Measurements from ENCODE around the gene ELF1.
A peak's percentile ranks its signal among the peaks of the same experiment; 100 is the strongest.
"Not testable (repeated sequence)": the region's sequence is repeated elsewhere in the genome, so short reads cannot be mapped to it uniquely, and the experiment has no call there.

ELF1 gene

DNA sequence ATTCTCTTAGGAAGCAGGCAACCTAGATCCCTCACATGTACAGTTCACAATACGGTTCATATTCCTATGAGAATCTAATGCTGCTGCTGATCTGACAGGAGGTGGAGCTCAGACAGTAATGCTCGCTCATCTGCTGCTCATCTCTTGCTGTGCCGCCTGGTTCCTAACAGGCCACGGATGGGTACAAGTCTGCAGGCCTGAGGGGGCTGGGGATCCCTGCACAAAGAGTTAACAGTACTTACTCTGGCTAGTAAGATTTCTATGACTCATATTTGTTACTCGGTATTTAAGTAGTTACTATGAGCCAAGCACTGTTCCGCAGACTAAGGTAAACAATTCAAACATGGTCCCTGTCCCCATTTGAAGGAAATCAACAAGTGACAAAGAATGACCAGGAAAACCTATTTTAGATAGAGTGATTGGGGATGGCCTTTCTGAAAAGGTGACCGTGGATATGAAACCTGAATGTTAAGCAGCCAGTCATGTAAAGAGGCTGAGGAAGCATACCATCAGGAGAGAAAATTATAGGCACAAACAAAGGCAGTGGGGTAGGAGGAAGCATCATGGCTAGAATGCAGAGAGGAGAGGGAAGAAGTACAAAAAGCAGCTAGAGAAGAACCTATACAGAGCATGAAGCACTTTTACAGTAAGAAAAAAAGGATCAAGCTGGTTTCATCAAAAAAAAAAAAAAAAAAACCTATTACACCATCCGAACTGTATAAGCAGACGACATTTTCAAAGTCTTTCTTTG, 21.6 kb upstream of the ELF1 start:
- DNase-seq: no peak

DNA sequence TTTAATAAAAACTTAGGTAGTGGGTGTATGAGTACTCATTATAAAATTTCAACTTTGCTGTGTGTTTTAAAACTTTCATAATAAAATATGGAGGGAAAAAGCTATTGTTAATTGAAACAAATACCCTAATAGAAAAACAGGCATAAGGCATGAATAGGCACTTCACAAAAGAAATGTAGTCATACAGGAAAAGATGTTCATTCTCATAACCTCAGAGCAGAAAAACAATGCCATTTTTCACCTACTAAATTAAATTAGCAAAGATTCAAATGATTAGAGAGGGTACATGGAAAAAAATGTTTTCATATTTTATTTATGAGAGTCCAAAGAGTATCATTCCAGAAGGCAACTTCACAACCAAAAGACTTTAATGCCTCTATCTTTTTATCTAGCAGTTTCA, 20.6 kb upstream of the ELF1 start:
- no peak for DNase-seq

DNA sequence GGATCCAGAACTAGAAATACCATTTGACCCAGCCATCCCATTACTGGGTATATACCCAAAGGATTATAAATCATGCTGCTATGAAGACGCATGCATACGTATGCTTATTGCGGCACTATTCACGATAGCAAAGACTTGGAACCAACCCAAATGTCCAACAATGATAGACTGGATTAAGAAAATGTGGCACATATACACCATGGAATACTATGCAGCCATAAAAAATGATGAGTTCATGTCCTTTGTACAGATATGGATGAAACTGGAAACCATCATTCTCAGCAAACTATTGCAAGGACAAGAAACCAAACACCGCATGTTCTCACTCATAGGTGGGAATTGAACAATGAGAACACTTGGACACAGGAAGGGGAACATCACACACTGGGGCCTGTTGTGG, 17.4 kb upstream of the ELF1 start:
- not testable (repeated sequence) for DNase-seq

DNA sequence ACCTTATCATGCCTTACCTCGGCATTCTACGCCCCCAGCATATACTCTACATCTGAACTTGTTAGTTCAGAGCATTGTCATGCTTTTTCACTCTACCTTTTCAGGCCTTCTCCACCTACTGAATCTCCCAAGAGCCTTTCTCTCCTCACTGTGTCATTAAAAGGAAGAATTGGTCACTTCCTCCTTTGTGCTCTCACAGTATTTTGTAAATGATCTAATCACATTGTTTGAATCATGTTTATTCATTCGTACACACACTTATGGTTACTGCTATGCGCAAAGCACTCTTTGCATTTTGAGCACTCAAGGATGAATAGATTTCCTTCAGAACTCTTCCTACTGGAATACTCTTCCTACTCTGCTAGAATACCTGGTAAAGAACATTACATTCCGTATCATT, 15.8 kb upstream of the ELF1 start:
- no peak for DNase-seq

DNA sequence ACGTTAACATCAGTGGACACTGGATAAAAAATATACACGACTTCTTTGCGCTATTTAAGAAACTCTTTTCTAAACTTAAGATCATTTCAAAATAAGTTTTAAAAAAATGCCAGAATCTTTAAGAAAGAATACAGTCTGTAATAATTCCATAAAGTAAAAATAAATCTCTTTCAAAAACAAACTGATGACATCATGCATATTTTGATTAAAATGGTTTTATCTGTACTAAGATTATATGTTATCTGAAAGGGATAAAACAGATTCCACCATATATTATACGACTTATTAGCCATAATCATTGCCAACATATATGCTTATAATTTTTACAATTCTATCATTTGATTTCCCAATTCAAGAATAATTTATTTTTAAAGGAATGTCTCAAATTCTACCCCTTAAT, 15.3 kb upstream of the ELF1 start:
- DNase-seq: no peak

DNA sequence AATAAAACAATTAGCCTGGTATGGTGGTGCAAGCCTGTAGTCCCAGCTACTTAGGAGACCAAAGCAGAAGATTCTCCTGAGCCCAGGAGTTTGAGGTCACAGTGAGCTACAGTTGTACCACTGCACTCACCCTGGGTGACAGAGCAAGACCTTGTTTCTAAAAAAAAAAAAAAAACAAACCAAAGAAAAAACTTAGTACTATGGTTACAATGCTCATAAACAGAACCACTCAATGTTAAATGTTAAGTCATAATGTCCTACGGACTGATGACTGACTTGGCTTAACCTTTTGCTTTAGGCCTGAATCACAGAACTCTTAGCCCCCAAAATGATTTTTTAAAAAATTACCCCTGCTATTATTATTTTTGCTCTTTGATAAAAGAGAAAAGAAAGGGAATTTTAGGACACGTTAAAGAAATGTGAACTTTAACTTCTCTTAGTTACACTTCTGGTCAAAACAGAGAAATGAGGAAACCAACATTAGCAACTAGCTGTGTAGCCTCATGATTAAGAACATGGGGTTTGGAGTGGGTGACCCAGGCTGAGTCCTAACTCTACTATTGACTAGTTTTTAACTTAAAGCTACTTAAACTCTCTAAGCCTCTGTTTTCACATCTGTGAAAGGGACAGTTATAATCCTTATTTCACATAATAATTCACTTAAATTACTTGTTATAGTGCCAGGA, 13.7 kb upstream of the ELF1 start:
- no peak for DNase-seq

DNA sequence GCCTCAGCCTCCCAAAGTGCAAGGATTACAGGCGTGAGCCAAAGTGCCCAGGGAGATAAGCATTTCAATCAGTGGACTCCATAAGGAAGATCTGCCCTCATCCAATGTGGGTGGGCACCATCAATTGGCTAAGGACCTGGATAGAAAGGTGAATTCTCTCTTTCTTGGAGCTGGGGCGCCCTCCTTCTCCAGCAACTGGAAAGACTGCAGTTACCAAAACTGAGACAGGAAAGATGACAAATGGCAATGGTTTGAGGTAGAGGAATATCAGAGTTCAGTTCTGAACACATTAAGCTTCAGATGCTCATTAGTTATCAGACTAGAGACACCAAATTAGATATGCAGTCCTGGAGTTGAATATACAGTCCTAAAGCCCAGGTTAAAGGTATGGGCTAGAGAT, 10.5 kb upstream of the ELF1 start:
- DNase-seq: no peak

DNA sequence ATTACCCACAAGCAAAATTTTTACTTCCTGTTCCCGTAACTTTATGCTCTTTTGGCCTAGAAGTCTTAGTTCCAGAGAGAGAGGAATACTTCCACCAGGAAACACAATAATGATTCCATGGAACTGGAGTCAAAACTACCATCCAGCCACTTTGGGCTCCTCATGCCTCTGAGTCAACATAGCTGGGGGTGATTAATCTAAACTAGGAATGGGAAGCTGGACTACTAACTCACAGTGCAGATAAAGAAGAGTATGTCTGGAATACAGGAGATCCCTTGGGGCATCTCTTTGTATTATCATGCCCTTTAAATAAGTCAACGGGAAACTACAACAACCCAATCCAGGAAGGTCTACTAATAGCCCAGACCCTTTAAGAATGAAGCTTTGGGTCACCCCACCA, 8.9 kb upstream of the ELF1 start:
- DNase-seq: no peak

DNA sequence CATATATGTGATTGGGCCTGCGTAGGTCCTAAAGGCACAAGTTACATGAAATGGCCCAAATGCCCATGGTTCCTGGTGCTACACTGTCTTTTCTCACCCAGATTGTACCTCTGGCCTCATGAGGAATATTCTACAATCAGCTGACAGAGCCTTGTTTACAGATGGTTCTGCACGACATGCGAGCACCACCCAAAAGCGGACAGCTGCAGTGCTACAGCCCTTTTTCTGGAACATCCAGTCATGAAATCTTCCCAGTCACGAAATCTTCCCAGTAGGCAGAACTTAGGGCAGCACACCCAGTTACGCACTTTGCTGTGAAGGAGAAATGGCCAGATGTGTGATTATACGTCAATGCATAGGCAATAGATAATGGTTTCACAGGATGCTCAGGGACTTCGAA, 7.7 kb upstream of the ELF1 start:
- DNase-seq: no peak

DNA sequence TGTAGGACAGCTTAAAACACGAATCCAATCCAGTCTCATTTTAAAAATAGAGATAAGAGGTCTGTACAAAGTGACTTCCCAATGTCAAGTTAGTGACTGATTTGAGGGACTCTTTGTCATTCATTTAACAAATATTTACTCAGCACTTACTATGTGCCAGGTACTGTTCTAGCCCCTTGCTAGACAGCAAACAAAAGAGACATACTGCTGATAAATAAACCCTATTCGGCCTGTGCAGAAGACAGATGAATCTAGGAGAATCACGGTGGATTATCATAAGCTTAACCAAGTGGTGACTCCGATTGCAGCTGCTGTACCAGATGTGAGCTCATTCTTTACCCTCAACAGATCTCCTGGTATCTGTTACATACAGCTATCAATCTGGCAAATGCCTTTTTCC, 6.4 kb upstream of the ELF1 start:
- DNase-seq: no peak

DNA sequence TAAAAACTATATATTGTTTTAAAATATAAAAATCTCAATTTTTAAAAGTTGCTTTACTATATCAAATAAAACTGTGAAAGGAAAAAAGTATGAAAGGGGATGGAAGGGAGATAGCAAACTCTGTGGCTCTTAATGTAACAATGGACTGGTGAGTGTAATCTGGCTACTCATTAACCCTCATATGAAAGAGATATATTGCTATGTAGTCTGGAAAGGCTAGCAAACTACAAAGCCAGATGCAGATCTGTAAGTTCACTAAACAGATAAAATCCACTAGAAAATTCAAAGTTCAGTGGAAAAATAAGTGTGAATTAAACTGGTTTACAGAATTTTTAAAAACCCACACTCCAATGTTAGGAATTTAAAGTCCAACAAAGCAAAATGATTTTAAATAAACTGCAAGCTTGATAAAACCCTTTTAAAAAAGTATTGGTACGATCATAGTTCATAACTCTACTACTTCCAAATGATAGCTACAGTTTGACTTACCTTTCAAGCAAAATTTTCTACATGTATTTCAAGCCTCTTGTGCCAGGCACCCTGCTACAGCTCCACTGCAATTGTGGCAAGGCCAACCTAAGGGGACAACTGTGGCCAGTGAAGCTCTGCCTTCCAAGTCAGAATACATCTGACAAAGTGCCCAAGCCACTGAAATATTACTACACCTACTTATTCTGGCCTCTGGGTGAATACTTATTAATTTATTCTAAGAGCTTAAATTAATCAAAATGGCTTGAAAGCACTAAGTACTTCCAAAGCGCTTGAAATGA, 647 bp upstream of the ELF1 start:
- DNase-seq: peak; percentile 27

DNA sequence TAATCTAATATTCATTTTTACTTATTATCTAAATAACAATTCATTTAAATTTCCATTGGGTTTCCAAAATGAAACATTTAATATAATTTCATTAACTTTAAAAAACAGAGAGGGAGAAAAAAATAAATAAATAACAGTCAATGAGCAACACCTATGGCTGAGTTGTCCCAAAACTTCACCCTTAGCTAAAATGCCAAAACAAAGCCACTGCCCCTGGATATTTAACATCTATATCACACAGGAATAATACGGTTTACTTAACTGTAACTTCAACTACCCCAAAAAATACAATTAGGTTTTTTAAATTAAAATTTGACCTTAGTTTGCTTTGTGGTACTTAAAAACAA, 541 bp downstream of the ELF1 start:
- DNase-seq: no peak

DNA sequence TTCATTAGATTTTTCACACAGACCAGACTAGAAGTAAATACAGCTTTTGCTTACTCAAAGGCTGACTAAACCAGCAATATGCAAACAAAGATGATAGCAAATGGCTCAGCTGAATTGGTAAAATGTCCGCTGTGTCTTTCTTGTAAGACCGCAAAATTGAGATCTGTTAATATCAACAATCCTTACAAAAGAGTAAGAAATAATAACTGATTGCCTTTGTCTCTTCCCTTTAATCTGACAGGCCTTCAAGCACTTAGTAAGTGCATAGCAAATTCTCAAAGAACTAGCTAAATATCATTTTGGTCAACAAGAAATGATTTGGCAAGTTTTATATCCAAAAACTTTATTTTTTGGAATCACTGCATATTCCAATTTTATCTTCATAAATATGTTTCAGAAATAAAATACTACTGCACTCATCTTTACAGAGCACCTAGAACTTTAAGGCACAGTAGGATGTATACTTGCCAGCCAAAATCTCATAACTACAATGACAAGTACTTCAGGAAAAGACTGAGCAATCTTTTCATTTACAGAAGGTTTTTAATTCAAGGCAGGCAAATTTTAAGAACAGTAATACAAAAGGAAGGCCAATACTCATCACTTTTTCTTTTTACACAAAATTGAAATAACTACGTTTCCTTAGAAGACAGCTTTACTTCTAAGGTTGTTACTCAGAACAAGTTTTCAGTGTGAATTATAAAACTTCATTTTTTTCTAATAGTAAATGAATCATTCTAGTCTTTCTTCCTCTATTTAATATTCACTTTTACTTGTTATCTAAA, 1.1 kb downstream of the ELF1 start:
- DNase-seq: peak; percentile 49

DNA sequence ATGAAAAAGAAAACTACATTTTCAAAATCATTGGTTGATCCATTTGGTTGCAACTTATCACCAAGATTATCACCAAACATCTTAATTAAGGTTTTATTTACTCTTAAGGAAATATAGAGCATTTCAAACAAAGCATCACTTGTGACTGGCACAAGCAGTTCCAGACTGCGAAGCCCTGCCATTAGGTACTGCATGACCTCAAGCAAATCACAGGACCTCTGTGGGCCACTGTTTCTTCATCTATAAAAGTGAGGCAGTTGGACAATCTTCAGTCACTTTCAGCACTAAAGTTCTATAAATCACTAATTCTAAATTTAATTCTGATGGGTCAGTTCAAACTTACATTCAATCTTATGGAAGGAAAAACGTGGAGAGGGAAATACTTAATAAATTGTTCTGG, 2.0 kb downstream of the ELF1 start:
- peak; percentile 32 for DNase-seq

DNA sequence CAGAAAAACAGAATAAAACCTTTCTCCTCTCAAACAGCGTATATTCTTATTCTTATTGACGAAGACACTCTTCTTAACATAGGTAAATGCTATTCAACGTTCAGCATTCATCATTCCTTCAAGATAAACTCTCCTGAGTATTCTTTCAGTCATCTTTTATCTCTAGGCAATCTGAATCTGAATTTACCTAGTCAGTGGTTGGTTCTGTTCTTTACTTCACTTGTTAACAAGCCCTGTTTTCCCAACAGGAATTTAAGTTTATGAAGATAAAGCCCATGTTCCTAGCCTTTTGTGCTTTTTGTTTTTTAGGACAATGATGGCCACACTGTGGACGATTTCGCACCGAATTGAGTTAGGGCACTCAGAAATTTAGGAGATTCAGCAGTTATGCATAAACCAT, 3.2 kb downstream of the ELF1 start:
- DNase-seq: no peak

DNA sequence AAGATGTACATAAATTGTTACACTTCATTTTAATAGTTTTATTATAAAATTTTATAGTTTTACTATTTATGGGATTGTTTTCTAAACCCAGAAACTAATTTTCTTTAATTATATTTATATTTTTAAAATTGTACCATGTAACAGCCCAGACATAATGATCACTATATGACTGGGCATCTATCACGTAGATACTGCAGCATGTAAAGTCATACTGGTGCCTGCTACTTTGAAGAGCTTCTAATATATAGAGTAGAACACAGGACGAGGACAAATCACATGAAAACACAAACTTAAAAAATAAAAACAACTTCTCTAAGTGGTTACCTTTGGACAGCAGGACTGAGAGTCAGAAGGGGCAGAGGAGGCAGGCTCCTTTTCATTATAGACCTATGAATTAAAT, 5.3 kb downstream of the ELF1 start:
- no peak for DNase-seq

DNA sequence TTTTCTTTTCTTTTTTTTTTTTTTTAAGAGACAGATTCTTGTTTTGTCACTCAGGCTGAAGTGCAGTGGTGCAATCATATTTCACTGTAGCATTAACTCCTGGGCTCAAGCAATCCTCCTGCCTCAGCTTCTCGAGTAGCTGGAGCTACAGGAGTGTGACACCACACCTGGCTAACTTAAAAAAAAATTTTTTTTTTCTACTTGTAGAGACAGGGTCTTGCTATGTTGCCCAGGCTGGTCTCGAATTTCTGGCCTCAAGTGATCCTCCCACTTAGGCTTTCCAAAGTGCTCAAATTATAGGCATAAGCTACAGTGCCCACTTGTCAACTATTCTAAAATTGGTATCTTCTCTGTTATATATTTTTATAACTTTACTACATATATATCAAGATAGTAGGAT, 6.6 kb downstream of the ELF1 start:
- no peak for DNase-seq

DNA sequence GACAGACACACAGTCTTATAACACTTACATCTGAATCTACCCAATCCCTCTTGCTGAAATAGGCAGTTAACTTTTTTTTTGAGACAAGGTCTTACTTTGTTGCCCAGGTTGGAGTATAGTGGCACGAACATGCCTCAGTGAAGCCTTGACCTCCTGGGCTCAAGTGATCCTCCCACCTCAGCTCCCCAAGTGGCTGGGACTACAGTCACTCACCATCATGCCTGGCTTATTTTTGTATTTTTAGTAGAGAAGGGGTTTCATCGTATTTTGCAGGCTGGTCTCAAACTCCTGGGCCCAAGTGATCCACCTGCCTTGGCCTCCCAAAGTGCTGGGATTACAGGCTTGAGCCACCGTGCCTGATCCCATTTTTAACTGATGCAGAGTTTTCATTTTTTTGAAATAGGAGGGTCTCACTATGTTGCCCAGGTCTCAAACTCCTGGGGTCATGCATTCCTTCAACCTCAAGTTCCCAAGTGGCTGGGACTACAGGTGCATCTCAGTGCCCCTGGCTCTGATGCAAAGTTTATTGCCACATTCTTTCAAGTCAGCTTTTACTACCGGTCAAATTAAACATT, 7.6 kb downstream of the ELF1 start:
- DNase-seq: no peak

DNA sequence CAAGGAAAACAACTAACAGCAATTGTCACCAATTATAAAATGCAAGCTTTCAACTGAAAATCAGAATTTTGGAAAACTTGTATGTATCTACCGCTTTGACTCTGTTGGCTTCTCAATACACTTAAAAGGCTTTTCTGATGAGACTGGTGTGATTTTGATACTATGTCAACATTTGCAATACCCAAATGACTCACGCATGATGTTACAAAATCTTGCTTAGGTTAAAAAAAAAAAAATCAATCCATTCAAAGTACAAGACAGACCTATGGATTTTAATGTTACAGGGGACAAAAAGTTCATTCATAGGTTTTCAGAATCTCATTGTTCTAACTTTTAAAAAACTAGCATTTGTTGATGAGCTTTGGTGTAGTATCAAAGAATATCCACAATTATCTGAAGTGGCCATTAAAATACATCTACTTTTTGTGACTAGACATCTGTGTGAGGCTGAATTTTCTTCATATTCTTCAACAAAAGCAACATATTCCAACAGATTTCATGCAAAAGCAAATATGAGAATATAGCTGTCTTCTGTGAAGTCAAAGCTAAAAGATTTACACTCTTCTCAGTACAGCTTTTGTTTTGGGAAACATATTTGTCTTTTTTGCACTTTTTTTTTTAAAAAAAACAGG, 10.7 kb downstream of the ELF1 start:
- no peak for DNase-seq

DNA sequence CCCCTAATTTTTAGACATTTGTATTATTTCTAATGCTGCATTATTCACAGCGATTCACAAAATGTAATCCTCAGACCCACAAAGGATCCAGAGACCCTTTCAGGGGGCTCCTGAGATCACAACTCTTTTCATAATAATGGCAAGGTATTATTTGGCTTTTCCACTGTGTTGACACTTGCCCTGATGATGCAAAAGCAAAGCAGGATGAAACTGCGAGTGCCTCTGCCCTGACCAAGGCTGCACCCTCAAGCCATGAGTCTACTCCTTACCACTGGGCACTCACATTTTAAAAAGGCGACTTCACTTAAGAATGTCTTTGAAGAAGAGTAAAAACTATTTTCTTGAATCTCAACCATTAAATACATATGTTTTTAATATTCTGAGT, 11.4 kb downstream of the ELF1 start:
- no peak for DNase-seq

DNA sequence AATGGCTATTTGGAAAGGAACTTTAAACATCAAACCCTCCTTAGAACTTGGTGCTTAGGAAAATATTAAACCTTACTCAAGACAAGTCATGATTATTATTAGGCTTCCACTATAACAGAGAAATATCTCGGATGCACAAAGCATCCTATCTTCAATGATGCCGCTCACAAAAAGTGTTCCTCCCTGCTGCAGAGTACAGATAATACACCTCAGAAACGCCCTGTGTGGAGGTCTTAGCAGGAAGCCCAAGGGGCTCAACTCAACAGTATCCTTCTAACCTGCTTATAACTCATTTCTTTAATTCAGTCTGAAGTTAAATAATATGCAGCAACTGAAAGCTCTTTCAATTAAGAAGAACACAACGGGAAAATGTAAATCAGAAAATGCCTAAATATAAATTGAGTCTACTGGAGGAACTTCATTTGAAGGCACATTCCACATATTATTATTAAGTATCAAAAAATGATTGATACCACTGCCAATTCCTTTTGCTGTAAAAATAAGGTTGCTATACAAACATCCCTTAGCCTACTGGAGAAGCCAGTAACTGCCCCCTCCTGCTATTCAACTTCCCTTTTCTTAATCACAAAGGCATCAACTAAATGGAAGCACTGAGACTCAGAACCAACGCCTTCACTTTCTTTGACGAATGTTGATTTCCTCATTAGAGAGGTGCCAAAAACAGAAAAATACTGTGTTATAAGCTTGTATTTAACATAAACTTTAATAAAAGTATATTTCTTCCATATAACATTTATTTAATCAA, 12.0 kb downstream of the ELF1 start:
- DNase-seq: no peak

DNA sequence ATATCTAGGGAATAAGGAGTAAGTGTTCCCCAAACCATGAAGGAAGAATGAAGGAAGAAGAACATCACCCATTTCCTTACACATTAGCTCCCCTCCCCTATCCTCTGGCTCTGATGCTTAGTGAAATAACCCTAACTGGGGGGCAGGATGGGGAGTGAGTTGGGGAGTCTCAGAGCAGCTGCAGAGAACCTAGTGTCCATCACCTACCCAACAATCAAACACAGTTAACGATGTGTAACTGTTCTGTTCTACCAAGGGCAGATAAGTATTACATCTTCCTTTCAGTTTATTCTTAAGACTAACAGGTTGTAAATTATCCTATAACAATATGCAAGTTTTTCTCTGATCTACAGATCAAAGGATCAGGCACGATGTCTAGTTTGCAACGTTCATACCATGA, 12.8 kb downstream of the ELF1 start:
- DNase-seq: no peak

Measured in midbrain (tissue), 1 donor.